WI38 (cell line): ENCODE data around the gene GPR65.

ENCODE experiments used
- H3K4me3 ChIP-seq: 2 replicates; pipeline ENCODE4 v1.5.1; 2011; ENCODE audit warnings: low read depth, mild to moderate bottlenecking, control low read depth, low read length
- TF ChIP-seq, protein P1 (sequence below): IDR thresholded peaks from 2 replicates; pipeline ENCODE4 v1.5.1; 2012; ENCODE audit warnings: low read depth, mild to moderate bottlenecking, control low read depth, low read length

GPR65 gene

DNA sequence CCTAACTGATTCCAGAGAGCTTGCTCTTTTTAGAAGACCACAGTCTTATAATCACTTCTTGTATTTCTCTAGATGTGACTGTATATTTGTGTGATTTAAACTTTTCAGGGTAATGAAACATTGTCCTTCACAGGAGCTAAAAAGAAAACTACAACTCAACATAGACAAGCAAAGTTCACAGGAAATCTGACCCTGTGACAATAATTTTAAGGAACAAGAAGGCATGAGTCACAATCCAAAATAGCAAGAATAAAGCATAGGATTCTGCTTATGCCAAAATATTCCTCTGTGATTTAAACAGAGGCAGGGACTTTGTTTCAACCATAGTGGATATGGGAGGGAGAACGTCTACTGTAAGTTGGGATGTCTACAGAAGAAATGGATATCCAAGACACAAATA is 44.3 kb downstream of the GPR65 start:
- TF ChIP-seq, protein P1, sequence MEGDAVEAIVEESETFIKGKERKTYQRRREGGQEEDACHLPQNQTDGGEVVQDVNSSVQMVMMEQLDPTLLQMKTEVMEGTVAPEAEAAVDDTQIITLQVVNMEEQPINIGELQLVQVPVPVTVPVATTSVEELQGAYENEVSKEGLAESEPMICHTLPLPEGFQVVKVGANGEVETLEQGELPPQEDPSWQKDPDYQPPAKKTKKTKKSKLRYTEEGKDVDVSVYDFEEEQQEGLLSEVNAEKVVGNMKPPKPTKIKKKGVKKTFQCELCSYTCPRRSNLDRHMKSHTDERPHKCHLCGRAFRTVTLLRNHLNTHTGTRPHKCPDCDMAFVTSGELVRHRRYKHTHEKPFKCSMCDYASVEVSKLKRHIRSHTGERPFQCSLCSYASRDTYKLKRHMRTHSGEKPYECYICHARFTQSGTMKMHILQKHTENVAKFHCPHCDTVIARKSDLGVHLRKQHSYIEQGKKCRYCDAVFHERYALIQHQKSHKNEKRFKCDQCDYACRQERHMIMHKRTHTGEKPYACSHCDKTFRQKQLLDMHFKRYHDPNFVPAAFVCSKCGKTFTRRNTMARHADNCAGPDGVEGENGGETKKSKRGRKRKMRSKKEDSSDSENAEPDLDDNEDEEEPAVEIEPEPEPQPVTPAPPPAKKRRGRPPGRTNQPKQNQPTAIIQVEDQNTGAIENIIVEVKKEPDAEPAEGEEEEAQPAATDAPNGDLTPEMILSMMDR: no peak
- H3K4me3 ChIP-seq: no peak overlapping the region

DNA sequence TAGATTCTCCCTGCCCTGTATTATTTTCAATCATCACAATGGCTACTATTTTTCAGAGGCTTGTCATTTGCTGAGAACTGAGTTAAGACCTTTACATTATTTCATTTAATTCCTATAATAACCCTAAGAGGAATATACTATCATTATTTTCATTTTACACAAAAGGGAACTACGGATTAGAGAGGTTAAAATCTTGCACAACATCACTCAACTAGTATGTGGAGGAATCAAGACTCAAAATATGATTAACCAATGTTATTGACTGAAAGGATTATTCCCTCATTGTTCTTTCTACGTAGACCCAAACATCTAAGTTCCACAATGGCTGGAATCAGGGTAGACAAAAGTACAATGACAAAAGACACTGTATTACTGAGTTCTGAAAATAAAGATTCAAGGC is 45.0 kb downstream of the GPR65 start:
- H3K4me3 ChIP-seq: no peak overlapping the region
- TF ChIP-seq, protein P1: no peak

DNA sequence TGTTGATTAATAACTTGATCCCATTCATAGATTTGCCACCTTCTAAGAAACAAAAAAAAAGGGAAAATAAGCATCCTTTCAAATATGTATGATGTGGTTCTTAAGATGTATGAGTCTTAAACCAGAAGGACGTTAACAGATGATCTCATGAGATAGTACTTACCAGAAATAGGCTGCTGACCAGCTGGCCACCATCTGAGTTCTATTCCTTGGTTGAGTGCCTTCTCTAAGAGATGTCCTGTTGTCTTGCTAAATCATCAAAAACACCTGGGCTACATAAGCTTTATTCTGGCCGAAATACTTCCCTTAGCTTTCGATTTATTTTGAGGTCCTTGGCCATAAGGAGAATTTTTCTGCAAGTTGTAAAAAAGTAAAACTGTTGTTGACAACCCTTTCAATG is 55.6 kb downstream of the GPR65 start:
- TF ChIP-seq, protein P1: no peak
- H3K4me3 ChIP-seq: no peak overlapping the region

DNA sequence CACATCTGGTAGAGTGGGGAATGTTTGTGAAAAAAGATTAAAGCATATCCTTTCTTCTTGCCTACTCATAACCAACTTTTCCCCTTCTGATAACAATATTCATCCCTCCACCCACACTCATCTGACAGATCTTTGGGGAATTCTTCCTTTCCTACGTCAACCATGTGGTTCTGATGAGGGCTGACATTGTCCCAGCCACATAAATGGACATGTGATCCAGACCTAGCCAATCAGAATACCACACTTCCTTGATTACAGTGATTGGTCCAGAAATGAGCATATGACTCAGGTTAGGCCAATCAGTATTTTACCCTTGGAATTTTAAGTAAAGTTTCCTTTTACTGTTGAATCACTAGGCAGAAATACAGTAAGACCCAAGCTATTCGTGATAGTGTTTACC is 58.9 kb downstream of the GPR65 start:
- TF ChIP-seq, protein P1: no peak
- H3K4me3 ChIP-seq: no peak overlapping the region
